Measurements from ENCODE around the gene RNPS1.

The RNPS1 gene

GRCh38 chr16:2210386-2211365, 57.2 kb downstream of the RNPS1 start, which contains the start of gene BRICD5:
BRICD5 (minus strand) TSS chr16:2210863; CDS start chr16:2210833, 30 bp downstream.
- no peak for DNase-seq

GRCh38 chr16:2210009-2210332, 58.0 kb downstream of the RNPS1 start:
- no peak for DNase-seq

DNA sequence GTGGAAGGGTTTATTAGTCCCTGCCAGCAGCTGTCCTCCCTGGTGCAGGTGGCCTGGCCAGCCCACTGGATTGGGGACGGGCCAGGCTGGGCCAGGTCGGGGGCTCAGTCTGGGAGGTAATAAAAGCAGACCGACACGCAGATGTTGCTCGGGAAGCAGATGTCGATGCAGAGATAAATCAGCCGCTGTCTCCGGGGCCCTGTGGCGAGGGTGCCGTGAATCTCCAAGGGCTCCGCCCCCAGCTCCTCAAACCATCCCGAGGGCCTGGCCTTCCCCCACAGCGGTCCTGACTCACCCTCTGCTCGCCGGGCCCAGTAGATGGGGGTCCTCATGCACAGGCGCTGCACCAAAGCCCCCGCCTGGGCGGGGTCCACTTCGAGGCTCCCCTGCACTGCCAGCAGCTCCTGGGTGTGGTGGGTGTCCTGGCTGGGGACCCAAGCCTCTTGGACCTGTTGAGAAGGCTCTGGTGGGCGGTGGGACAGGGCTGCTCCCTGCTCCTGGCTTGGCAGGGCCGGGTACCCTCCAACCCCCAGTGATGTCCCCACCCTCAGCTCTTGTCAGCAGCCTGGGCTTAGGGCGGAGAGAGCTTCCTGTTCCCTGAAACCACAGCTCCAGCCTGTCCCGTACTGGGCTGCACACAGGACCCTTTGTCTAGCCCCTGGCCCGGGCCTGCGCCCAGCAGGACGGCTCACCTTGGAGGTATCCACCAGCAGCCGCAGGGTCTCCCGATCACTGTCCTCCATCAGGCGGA, 58.5 kb downstream of the RNPS1 start:
- DNase-seq: no peak

GRCh38 chr16:2208772-2209171, 59.2 kb downstream of the RNPS1 start:
- DNase-seq: no peak

DNA sequence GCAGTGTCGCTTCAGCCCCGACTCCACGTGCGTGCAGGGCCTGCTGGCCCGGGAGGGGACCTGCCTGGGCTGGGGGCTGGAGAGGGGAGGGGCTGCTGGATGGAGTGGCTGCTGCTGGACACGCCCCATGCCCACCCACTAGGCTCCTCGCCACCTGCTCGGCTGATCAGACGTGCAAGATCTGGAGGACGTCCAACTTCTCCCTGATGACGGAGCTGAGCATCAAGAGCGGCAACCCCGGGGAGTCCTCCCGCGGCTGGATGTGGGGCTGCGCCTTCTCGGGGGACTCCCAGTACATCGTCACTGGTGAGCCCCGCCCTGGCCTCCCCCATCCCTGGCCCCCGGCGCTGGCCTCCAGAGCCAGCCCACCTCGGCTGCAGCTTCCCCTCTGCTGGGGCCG, 59.6 kb downstream of the RNPS1 start:
- DNase-seq: no peak

GRCh38 chr16:2207872-2208271, 60.1 kb downstream of the RNPS1 start:
- DNase-seq: no peak

DNA sequence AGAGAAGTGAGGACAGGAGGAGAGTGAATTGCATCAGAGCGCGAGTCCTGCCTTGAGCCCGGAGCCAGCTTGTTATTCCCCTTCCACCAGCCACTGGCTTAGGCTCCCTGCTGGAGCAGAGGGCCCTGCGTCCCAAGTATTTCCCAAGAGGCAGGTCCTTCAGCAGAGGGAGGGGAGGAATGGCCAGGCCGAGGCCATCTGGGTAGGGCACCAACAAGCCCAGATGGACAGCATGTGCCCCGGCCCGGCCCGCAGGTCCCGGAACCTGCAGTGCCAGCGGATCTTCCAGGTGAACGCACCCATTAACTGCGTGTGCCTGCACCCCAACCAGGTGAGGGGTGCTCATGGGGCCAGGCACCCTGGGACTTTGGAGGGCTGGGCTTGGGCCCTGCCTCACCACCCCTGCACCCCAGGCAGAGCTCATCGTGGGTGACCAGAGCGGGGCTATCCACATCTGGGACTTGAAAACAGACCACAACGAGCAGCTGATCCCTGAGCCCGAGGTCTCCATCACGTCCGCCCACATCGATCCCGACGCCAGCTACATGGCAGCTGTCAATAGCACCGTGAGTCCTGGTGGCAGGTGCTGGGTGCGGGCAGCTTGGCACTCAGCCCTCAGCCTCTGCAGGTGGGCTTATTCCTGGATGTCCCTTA, 61.0 kb downstream of the RNPS1 start:
- DNase-seq: no peak

DNA sequence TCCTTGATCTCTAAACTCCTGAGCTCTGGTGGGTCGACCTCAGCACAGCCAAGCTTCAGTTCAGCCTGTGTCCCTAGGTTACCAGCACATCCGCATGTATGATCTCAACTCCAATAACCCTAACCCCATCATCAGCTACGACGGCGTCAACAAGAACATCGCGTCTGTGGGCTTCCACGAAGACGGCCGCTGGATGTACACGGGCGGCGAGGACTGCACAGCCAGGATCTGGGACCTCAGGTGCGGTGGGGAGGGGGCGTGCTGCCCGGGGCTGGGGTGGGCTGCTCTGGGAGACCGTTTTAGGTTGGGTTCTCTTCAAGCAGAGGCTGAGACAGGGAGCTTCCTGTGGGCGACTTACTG, 61.5 kb downstream of the RNPS1 start:
- no peak for DNase-seq

- DNase-seq: no peak
These were observed 62.0 kb downstream of the RNPS1 start for GRCh38 chr16:2205967-2206313.

- peak; percentile 93 for DNase-seq
These were observed 62.6 kb downstream of the RNPS1 start, which contains the start of gene MLST8 for GRCh38 chr16:2205104-2205966. MLST8 (plus strand) TSS chr16:2205454; CDS start chr16:2206086, 632 bp downstream.

- DNase-seq: no peak
These were observed 63.4 kb downstream of the RNPS1 start for GRCh38 chr16:2204416-2205103.

Data from activated CD4-positive, alpha-beta T cell treated with anti-CD3 and anti-CD28 coated beads, Interleukin-10, Interleukin-2, amounts not matched to agents 100 ng/mL and 50 ng/mL, durations not matched to agents 16 hours and 8 hours (primary cell).